HG03097 (cell line): ENCODE measurements around the gene KRT76.

Experiments used
- ATAC-seq: cut with Tn5 transposase; IDR thresholded peaks from one replicate; pipeline ENCODE4 v1.9.1; 2021; ENCODE audit not compliant: unreplicated experiment, low FRiP score

The KRT76 gene

GRCh38 chr12:52813885-52814709 lies 37.0 kb upstream of the KRT76 start, which contains the start of gene KRT4:
TSS of gene KRT4 (minus strand) at chr12:52814116. CDS start at chr12:52814058, 58 bp downstream.
- no peak for ATAC-seq

GRCh38 chr12:52813203-52813819 lies 36.2 kb upstream of the KRT76 start:
- ATAC-seq, result no peak

- ATAC-seq, result no peak
Measured at GRCh38 chr12:52812749-52813148, 35.6 kb upstream of the KRT76 start.

GRCh38 chr12:52812073-52812400 lies 34.9 kb upstream of the KRT76 start:
- no peak for ATAC-seq

- ATAC-seq, result no peak
Measured at GRCh38 chr12:52811191-52812072, 34.3 kb upstream of the KRT76 start.

- no peak for ATAC-seq
Measured at GRCh38 chr12:52810554-52810953, 33.4 kb upstream of the KRT76 start.

- no peak for ATAC-seq
Measured at GRCh38 chr12:52809166-52809565, 32.0 kb upstream of the KRT76 start.

- no peak for ATAC-seq
Measured at GRCh38 chr12:52808573-52809160, 31.5 kb upstream of the KRT76 start.

GRCh38 chr12:52807544-52808470 lies 30.7 kb upstream of the KRT76 start:
- ATAC-seq, result no peak

- ATAC-seq, result no peak
Measured at GRCh38 chr12:52806821-52807543, 29.8 kb upstream of the KRT76 start.

GRCh38 chr12:52806169-52806811 lies 29.1 kb upstream of the KRT76 start:
- no peak for ATAC-seq

GRCh38 chr12:52805739-52806138 lies 28.6 kb upstream of the KRT76 start:
- no peak for ATAC-seq

GRCh38 chr12:52805000-52805399 lies 27.9 kb upstream of the KRT76 start:
- ATAC-seq, result no peak

GRCh38 chr12:52802442-52802841 lies 25.3 kb upstream of the KRT76 start:
- ATAC-seq, result no peak

- ATAC-seq, result no peak
Measured at GRCh38 chr12:52801773-52802172, 24.6 kb upstream of the KRT76 start.

GRCh38 chr12:52800259-52800917 lies 23.2 kb upstream of the KRT76 start:
- no peak for ATAC-seq

- no peak for ATAC-seq
Measured at GRCh38 chr12:52799505-52800211, 22.5 kb upstream of the KRT76 start.
